Spinal cord (tissue), 10 donors: ENCODE results near the gene FAM241A. TPM values are rescaled to one million over a fixed set of nuclear protein-coding genes. Genes with fewer than 3 reads are reported as not detected.
A peak's percentile ranks its signal among the peaks of the same experiment; 100 is the strongest.

Experiments used
- DNase-seq, 6 donors: peaks; one replicate each; pipeline versions ENCODE4 v3.0.0 to v3.0.0-alpha.2; 2013 to 2015; ENCODE audit warnings: low spot score in 6 of 6, low read depth in 4 of 6
- H3K27ac ChIP-seq: one replicate; pipeline ENCODE4 v1.5.1; 2013; ENCODE audit warnings: low read depth, low read length, control low read depth
- H3K27me3 ChIP-seq: one replicate; pipeline ENCODE4 v1.6.1; 2013; ENCODE audit warnings: low read length; ENCODE audit not compliant: control insufficient read depth, insufficient read depth
- H3K36me3 ChIP-seq: one replicate; pipeline ENCODE4 v1.6.1; 2013; ENCODE audit warnings: low read length; ENCODE audit not compliant: control insufficient read depth, insufficient read depth
- H3K4me1 ChIP-seq: one replicate; pipeline ENCODE4 v1.6.1; 2013; ENCODE audit warnings: low read length; ENCODE audit not compliant: control insufficient read depth, insufficient read depth
- H3K4me3 ChIP-seq: one replicate; pipeline ENCODE4 v1.5.1; 2013; ENCODE audit warnings: low read depth, low read length, control low read depth
- H3K9me3 ChIP-seq: one replicate; pipeline ENCODE4 v1.6.1; 2013; ENCODE audit warnings: low read length; ENCODE audit not compliant: control insufficient read depth, insufficient read depth
- WGBS: methylation state at CpG from one replicate; pipeline ENCODE4 v1.1.5; 2013; ENCODE audit warnings: missing lambda C conversion rate; ENCODE audit not compliant: insufficient coverage; 5-methylcytosine and 5-hydroxymethylcytosine counted together
- polyA plus RNA-seq, 2 donors: library from polyadenylated mRNA; unstranded; fragments of 120-200 nt; gene quantifications; one replicate each; pipeline ENCODE4 v1.2.1, GENCODE V29; 2013; ENCODE audit not compliant: insufficient read length in 2 of 2
- total RNA-seq, 2 donors: library from RNA; depleted of rRNA in 1 of 2; stranded (reverse); fragments of 120-200 nt in 1 of 2; fragments of >200 nt in 1 of 2; gene quantifications; one replicate each; pipeline versions ENCODE4 v1.2.3 to v1.2.4, GENCODE V29; 2013 to 2014
- donor health status: healthy.

The FAM241A gene
- total and polyA plus RNA-seq, 4 donors = 1.2 to 1.9 (median 1.7) TPM

DNA sequence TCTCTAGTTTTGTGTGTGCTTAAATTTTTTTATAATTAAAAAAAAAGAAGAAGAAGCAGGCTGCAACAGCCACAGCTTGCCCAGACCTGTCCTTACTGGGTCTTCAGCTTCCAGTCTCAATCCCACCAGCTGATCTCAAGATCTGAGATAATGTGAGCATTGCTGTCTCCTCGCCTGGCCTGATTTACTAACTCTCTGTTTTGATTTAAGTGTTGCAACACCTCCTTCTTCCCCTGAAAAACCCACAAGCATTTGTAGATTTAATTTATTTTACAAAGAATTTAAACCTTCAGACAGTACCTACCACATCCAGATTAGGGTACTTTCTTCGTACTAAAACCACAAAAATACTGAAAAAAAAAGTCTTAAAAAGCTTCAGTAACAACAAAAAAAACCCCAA is 38.0 kb downstream of the FAM241A start:
- no CpG with 5 or more reads among the region's 2 CpGs for WGBS
- Histone ChIP-seq H3K27ac (no peak overlapping the region), H3K36me3 (no peaks in the 10 kb centered on the region), H3K4me1 (no peaks in the 10 kb centered on the region), H3K4me3 (no peak overlapping the region), H3K9me3 (no peaks in the 10 kb centered on the region), H3K27me3 (no peaks in the 10 kb centered on the region)
- DNase-seq = no peak

DNA sequence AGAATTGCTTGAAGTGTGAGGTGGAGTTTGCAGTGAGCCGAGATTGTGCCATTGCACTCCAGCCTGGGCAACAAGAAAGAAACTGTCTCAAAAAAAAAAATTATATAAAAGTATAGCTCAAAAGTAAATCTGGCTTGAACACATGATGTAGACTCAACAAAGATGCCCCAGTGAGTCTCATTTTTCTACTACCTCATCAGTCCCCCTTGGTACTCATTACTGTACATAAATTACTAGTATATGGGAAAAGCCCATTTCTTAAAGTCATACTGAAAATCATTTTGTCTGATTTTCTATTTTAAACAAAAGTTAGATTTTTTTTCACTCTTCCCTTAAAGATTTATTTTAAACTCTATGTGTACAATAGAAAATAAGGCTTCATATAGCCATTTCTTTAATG is 39.2 kb downstream of the FAM241A start:
- H3K4me3 ChIP-seq = no peak overlapping the region
- WGBS = no CpG with 5 or more reads among the region's 1 CpG
- no peaks in the 10 kb centered on the region for H3K9me3 ChIP-seq
- H3K36me3 ChIP-seq = no peaks in the 10 kb centered on the region
- DNase-seq = no peak
- no peaks in the 10 kb centered on the region for H3K27me3 ChIP-seq
- H3K27ac ChIP-seq = no peak overlapping the region
- no peaks in the 10 kb centered on the region for H3K4me1 ChIP-seq

DNA sequence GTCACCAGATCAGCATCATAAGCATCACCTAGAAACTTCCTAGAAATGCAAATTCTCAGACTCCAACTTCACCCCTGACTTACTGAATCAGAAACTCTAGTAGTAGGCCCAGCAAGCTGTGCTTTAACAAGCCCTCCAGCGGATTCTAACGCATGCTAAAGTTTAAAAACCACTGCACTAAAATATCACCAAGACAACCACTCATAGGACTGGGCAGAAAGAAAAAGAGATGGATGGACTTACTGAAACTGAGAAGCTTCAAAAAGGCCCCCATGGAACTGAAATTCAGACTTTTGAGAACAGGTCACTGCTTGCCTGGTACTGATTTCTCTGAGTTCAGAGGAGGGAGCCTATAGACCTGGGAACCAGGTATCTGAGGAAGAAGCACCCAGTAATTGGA is 40.1 kb downstream of the FAM241A start:
- Histone ChIP-seq H3K36me3 (no peaks in the 10 kb centered on the region), H3K27ac (no peak overlapping the region), H3K27me3 (no peaks in the 10 kb centered on the region), H3K4me1 (no peaks in the 10 kb centered on the region), H3K4me3 (no peak overlapping the region), H3K9me3 (no peaks in the 10 kb centered on the region)
- WGBS = no CpG with 5 or more reads among the region's 2 CpGs
- no peak for DNase-seq

DNA sequence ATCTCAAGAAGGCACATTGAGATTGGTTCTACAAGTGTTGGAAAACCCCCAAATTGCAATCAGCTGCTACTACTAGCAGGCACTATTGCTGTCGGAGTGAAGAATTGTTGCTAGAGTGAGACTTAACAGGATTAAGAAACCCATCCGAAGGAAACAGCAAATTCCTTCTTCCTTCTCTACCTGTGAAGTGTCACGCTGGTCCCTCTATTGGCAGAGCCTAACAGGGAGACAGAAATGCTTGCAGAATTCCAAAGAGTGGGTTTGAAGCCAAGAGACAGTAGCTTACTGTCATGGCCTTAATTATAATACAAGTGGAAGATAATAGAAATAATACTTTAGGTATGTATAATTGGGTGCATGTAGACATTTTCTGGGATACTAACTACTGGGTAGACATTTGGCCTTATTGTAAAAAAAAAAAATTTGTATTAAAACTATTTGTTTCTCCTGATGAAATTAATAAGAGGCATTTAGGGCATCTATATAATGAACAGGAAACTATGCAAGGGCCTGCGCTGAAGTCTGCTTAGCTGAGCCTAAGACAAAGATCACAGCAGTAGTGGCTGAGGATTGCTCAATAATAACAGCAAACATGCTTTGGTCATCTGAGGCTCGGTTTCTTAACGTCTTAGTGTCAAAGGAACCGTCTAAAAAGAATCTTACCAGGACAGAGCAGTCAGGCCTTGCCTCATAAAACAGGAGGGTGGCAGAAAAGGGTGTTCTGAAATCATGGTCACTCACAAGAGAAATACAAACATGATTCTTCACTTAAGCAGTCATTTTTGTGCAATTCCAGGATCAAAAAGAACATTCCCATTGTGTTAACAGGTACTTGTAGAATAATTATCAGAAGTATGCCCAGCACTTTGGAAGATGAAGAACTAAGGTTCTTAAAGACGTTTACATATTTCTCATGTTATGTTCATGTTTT is 40.8 kb downstream of the FAM241A start:
- no peak for DNase-seq
- H3K4me1 ChIP-seq = no peaks in the 10 kb centered on the region
- H3K27ac ChIP-seq = no peak overlapping the region
- H3K36me3 ChIP-seq = no peaks in the 10 kb centered on the region
- no peaks in the 10 kb centered on the region for H3K27me3 ChIP-seq
- 90% methylated on average over 2 of the region's 8 CpGs for WGBS
- no peaks in the 10 kb centered on the region for H3K9me3 ChIP-seq
- H3K4me3 ChIP-seq = no peak overlapping the region

DNA sequence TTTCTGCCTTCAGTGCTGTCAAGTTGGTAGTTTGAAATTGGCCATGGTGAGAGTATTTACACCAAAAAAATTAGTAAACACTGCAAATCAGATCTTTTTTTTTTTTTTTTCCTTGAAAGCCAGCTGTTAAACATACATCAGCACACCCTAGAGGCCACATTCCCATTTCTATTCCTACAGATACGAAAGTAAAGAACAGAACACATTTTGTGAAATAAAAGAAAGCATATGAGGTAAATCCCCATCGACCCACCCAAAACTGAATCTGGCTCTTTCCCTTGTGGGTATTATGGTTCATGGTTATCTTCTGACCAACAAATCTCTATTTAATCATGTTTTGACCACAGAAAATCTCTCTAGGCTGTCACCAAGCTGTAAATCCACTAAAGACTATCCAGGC is 44.5 kb downstream of the FAM241A start:
- no CpG with 5 or more reads among the region's 2 CpGs for WGBS
- no peaks in the 10 kb centered on the region for H3K27me3 ChIP-seq
- H3K9me3 ChIP-seq = no peaks in the 10 kb centered on the region
- no peaks in the 10 kb centered on the region for H3K36me3 ChIP-seq
- no peak overlapping the region for H3K27ac ChIP-seq
- no peaks in the 10 kb centered on the region for H3K4me1 ChIP-seq
- peak in 1 of 6 donors; percentile 23 for DNase-seq
- H3K4me3 ChIP-seq = no peak overlapping the region

DNA sequence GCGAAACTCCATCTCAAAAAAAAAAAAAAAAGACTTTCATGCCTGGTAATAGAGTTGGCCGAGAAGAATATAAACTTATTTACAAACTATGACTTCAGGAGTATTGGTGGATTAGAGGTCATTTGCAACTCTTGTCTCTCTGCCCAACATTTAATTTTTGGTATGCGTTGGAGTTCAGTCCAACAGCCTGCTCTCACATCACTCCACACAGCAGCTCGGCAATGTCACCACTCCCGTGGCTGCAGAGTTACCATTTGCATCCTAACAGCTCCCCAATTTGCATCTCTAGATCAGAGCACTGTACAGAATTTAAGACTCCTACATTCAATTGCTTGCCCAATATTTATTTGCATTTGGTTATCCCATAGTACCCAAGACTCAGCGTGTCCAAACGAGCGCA is 45.4 kb downstream of the FAM241A start:
- H3K36me3 ChIP-seq = no peaks in the 10 kb centered on the region
- H3K4me3 ChIP-seq = no peak overlapping the region
- 87% methylated on average over 6 of the region's 8 CpGs for WGBS
- H3K4me1 ChIP-seq = no peaks in the 10 kb centered on the region
- no peaks in the 10 kb centered on the region for H3K27me3 ChIP-seq
- no peak for DNase-seq
- H3K27ac ChIP-seq = no peak overlapping the region
- H3K9me3 ChIP-seq = no peaks in the 10 kb centered on the region

DNA sequence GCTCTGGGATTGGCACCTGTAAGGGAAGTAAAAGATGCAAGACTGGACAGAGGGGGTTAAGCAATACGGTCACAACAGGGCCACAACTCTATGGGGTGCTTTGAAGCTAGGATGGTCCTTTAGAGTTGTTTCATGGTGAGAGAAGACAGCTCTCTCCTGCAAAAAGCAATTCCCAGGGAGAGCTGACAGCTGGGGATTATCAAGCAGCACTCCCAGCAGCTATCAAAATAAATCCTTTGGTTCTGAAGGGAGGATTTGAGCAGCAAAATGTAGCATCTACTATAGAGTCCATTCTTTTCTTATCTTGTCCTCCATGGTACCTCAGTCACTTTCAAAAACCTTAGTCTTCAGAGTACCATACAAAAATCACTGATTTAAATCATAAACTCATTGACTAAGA is 51.2 kb downstream of the FAM241A start:
- H3K36me3 ChIP-seq = no peaks in the 10 kb centered on the region
- H3K4me3 ChIP-seq = no peak overlapping the region
- H3K27ac ChIP-seq = no peak overlapping the region
- H3K4me1 ChIP-seq = no peaks in the 10 kb centered on the region
- H3K9me3 ChIP-seq = no peaks in the 10 kb centered on the region
- DNase-seq = no peak
- 70% methylated on average over 1 of the region's 1 CpG for WGBS
- no peaks in the 10 kb centered on the region for H3K27me3 ChIP-seq

DNA sequence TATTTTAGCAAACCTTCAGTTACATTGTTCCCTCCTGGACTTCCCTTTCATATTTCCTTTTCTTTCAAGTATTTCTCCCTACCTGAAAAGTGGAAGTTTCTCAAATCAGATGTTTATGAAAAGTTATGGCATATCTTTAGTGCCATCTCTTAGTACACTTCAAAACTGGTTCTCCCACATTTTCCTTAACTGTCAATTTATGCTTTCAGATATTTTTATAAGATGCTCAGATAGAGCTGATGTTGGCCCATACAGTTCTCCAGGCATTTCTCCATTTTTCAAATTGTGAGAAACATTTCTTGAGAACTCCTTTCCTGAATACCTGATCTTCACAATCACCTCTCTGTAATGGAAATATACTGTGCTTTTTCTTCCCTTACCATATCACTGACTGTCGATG is 53.8 kb downstream of the FAM241A start:
- H3K27ac ChIP-seq = no peak overlapping the region
- no peak for DNase-seq
- no peaks in the 10 kb centered on the region for H3K27me3 ChIP-seq
- H3K4me3 ChIP-seq = no peak overlapping the region
- no peaks in the 10 kb centered on the region for H3K9me3 ChIP-seq
- WGBS = no CpG with 5 or more reads among the region's 1 CpG
- no peaks in the 10 kb centered on the region for H3K4me1 ChIP-seq
- H3K36me3 ChIP-seq = no peaks in the 10 kb centered on the region

DNA sequence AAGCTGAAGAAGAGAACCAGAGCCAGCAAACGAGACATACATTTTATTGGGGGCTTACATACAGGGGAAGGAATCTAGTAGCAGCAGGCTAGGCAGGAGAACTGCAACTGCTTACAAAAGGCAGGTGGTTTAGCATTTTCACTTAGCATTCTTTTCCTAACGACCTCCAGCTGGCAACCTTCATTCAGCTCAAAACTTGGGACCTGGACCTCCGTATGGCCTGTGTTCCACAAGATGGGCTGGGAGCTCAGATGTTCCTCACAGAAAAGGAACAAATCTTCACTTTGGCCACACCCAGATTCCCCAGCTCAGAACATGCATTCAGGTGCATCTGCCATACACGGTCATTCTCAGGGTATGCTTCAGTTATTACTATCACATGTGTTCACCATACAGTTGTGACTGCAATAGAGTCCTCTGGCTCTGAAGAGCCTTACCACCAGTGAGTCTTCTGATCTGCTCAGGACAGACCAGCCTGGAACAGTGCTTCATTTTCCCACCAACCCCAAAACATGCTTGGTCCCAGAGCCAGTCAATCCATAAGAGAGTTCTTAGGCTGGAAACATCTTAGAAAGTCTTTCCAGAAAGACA is 56.8 kb downstream of the FAM241A start:
- WGBS = 57% methylated on average over 4 of the region's 4 CpGs
- no peaks in the 10 kb centered on the region for H3K36me3 ChIP-seq
- H3K4me1 ChIP-seq = no peaks in the 10 kb centered on the region
- no peaks in the 10 kb centered on the region for H3K27me3 ChIP-seq
- H3K27ac ChIP-seq = no peak overlapping the region
- no peak overlapping the region for H3K4me3 ChIP-seq
- H3K9me3 ChIP-seq = no peaks in the 10 kb centered on the region
- no peak for DNase-seq

DNA sequence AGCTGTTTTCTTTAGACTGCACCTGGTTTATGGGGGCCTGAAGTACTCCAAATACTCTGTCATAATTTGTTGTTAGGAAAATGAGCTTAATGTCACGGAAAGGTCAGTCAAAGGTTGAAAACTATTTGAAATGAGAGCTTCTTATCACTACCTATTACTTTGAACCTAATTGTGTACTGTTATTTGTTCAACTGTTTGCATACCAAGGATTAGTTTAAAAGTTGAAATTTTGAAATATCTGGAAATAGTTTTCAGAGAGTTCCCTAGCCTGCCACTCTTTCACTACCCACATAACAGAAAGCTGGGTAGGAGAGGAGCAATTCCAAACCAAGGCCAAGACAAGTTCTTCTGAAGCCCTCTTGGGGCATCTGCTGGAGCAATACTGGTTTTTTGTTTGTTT is 58.3 kb downstream of the FAM241A start:
- Histone ChIP-seq H3K4me3 (no peak overlapping the region), H3K27ac (no peak overlapping the region), H3K36me3 (no peaks in the 10 kb centered on the region), H3K4me1 (no peaks in the 10 kb centered on the region), H3K27me3 (no peaks in the 10 kb centered on the region), H3K9me3 (no peaks in the 10 kb centered on the region)
- DNase-seq = peak in 1 of 6 donors; percentile 11
- no CpG with 5 or more reads among the region's 1 CpG for WGBS
